Astrocyte (in vitro differentiated cells and primary cell): ENCODE results near the gene SH2B3. TPM values are rescaled to one million over a fixed set of nuclear protein-coding genes. Genes with fewer than 3 reads are reported as not detected.

Experiments used
- DNase-seq: peaks from one replicate; pipeline ENCODE4 v3.0.0-alpha.2; 2010; ENCODE audit warnings: low read depth
- FAIRE-seq: peaks from 2 replicates; lab custom pipeline; 2011; peaks lifted over from hg19 to GRCh38; lab: Jason Lieb, UNC
- H2AFZ ChIP-seq: 2 replicates; pipeline ENCODE4 v1.6.0; 2012; ENCODE audit warnings: low read depth, low read length, inconsistent platforms
- H3K27ac ChIP-seq: 2 replicates; pipeline ENCODE4 v1.5.1; 2011; ENCODE audit warnings: low read depth, low read length, inconsistent platforms
- H3K27me3 ChIP-seq: 2 replicates; pipeline ENCODE4 v1.6.0; 2011; ENCODE audit warnings: low read length, inconsistent platforms; ENCODE audit not compliant: insufficient read depth
- H3K36me3 ChIP-seq: 2 replicates; pipeline ENCODE4 v1.5.1; 2011; ENCODE audit warnings: low read length, inconsistent platforms; ENCODE audit not compliant: insufficient read depth
- H3K4me1 ChIP-seq: 2 replicates; pipeline ENCODE4 v1.5.1; 2011; ENCODE audit warnings: low read length, inconsistent platforms; ENCODE audit not compliant: insufficient read depth
- H3K4me2 ChIP-seq: 2 replicates; pipeline ENCODE4 v1.6.0; 2012; ENCODE audit warnings: low read length, inconsistent platforms
- H3K4me3 ChIP-seq: 2 replicates; pipeline ENCODE4 v1.5.1; 2011; ENCODE audit warnings: low read depth, mild to moderate bottlenecking, low read length, inconsistent platforms; ENCODE audit not compliant: insufficient read depth
- H3K79me2 ChIP-seq: 2 replicates; pipeline ENCODE4 v1.6.0; 2012; ENCODE audit warnings: mild to moderate bottlenecking, low read length, inconsistent platforms; ENCODE audit not compliant: insufficient read depth
- H3K9ac ChIP-seq: 2 replicates; pipeline ENCODE4 v1.6.0; 2012; ENCODE audit warnings: mild to moderate bottlenecking, low read length, inconsistent platforms
- H3K9me3 ChIP-seq: 2 replicates; pipeline ENCODE4 v1.5.1; 2012; ENCODE audit warnings: low read depth, mild to moderate bottlenecking, low read length, inconsistent platforms; ENCODE audit not compliant: insufficient read depth
- H4K20me1 ChIP-seq: 2 replicates; pipeline ENCODE4 v1.6.0; 2012; ENCODE audit warnings: low read length, inconsistent platforms; ENCODE audit not compliant: insufficient read depth
- H3K27ac Mint-ChIP-seq: one replicate; pipeline ENCODE4 v1.8.0; 2021; ENCODE audit warnings: mild to moderate bottlenecking, mixed read lengths; ENCODE audit not compliant: unreplicated experiment
- H3K27me3 Mint-ChIP-seq: one replicate; pipeline ENCODE4 v1.8.0; 2021; ENCODE audit warnings: low read depth, mixed read lengths; ENCODE audit not compliant: unreplicated experiment
- H3K36me3 Mint-ChIP-seq: one replicate; pipeline ENCODE4 v1.8.0; 2021; ENCODE audit warnings: low read depth, mixed read lengths; ENCODE audit not compliant: unreplicated experiment
- H3K4me1 Mint-ChIP-seq: one replicate; pipeline ENCODE4 v1.8.0; 2021; ENCODE audit warnings: low read depth, mixed read lengths; ENCODE audit not compliant: unreplicated experiment
- H3K4me3 Mint-ChIP-seq: one replicate; pipeline ENCODE4 v1.8.0; 2021; ENCODE audit warnings: mild to moderate bottlenecking, moderate library complexity, mixed read lengths; ENCODE audit not compliant: unreplicated experiment
- H3K9me3 Mint-ChIP-seq: one replicate; pipeline ENCODE4 v1.8.0; 2021; ENCODE audit warnings: mild to moderate bottlenecking, mixed read lengths; ENCODE audit not compliant: unreplicated experiment
- EZH2 ChIP-seq: IDR thresholded peaks from 2 replicates; pipeline ENCODE4 v1.6.1; 2012; ENCODE audit warnings: mild to moderate bottlenecking, low read length, inconsistent platforms; ENCODE audit not compliant: insufficient read depth
- total RNA-seq: library from RNA; stranded (reverse); gene quantifications from 2 replicates; pipeline ENCODE4 v1.2.1, GENCODE V29; 2021
- TF ChIP-seq, protein P1 (sequence below): IDR thresholded peaks from 2 replicates; pipeline ENCODE4 v1.5.1; 2011; ENCODE audit warnings: low read depth, mild to moderate bottlenecking, inconsistent platforms, low read length, moderate library complexity; ENCODE audit not compliant: insufficient read depth

SH2B3 gene
- total RNA-seq, 1 donor from 2014 or later = 23.6 TPM

DNA sequence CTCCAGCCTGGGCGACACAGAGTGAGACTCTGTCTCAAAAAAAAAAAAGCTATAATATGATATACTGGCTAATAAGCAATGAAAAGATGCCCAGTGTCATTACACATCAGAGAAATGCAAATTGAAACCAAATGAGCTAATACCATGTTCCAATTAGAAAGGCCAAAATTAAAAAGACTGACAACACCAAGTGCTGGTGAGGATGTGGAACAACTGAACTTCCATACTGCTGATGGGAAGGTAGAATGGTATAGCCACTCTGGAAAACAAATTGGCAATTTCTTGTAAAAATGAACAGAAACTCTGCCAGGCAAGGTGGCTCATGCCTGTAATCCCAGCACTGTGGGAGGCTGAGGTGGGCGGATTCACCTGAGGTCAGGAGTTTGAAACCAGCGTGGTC is 28.3 kb upstream of the SH2B3 start:
- H3K27me3 ChIP-seq = peaks cover 8% of the 10 kb centered on the region
- H3K27me3 Mint-ChIP-seq = peaks cover 14% of the 10 kb centered on the region
- H3K79me2 ChIP-seq = no peaks in the 10 kb centered on the region
- no peaks in the 10 kb centered on the region for H3K4me1 ChIP-seq
- H4K20me1 ChIP-seq = no peaks in the 10 kb centered on the region
- H2AFZ ChIP-seq = no peak overlapping the region
- no peaks in the 10 kb centered on the region for H3K9me3 ChIP-seq
- DNase-seq (no peak), FAIRE-seq (no peak)
- no peak overlapping the region for H3K9ac ChIP-seq
- H3K36me3 Mint-ChIP-seq = no peaks in the 10 kb centered on the region
- H3K27ac ChIP-seq = no peak overlapping the region
- TF ChIP-seq, protein P1, sequence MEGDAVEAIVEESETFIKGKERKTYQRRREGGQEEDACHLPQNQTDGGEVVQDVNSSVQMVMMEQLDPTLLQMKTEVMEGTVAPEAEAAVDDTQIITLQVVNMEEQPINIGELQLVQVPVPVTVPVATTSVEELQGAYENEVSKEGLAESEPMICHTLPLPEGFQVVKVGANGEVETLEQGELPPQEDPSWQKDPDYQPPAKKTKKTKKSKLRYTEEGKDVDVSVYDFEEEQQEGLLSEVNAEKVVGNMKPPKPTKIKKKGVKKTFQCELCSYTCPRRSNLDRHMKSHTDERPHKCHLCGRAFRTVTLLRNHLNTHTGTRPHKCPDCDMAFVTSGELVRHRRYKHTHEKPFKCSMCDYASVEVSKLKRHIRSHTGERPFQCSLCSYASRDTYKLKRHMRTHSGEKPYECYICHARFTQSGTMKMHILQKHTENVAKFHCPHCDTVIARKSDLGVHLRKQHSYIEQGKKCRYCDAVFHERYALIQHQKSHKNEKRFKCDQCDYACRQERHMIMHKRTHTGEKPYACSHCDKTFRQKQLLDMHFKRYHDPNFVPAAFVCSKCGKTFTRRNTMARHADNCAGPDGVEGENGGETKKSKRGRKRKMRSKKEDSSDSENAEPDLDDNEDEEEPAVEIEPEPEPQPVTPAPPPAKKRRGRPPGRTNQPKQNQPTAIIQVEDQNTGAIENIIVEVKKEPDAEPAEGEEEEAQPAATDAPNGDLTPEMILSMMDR = no peak
- no peak for TF ChIP-seq EZH2
- H3K4me1 Mint-ChIP-seq = no peaks in the 10 kb centered on the region
- no peak overlapping the region for H3K27ac Mint-ChIP-seq
- H3K9me3 Mint-ChIP-seq = peaks cover 4% of the 10 kb centered on the region
- H3K4me3 Mint-ChIP-seq = no peak overlapping the region
- H3K36me3 ChIP-seq = no peaks in the 10 kb centered on the region
- no peak overlapping the region for H3K4me3 ChIP-seq
- H3K4me2 ChIP-seq = no peak overlapping the region

DNA sequence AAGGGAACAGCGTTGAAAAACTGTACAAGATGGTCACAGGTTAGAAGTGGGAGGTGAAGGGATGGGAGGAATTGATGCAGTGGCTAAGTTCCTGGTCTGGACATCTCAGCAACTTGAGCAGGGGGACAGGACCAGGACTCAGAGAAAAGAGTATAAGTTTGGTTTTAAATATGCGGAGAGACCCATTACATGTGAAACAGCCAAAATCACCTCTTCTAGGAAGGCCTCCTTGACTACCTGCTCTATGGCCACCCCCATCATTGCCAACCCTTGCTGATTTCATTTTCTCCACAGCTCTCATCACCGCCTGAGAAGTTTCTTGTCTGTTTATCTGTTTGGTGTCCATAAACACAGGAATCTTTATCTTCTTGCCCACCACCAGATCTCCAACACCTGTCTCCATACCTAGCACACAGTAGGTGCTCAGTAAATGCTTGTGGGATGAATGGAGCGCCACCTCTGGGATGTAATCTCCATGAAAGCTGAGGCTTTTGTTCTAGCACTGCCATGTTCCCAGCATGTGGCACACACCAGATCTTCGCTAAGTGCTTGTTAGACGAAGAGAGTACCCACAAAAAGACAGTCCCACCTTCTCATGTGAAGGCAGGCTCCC is 25.7 kb upstream of the SH2B3 start:
- Mint-ChIP-seq H3K9me3 (peaks cover 2% of the 10 kb centered on the region), H3K27ac (no peak overlapping the region), H3K36me3 (no peaks in the 10 kb centered on the region), H3K4me3 (no peak overlapping the region), H3K27me3 (peaks cover 27% of the 10 kb centered on the region), H3K4me1 (no peaks in the 10 kb centered on the region)
- DNase-seq (no peak), FAIRE-seq (no peak)
- Histone ChIP-seq H2AFZ (no peak overlapping the region), H3K79me2 (no peaks in the 10 kb centered on the region), H3K4me1 (no peaks in the 10 kb centered on the region), H4K20me1 (no peaks in the 10 kb centered on the region), H3K4me2 (no peak overlapping the region), H3K36me3 (no peaks in the 10 kb centered on the region), H3K9me3 (no peaks in the 10 kb centered on the region), H3K4me3 (no peak overlapping the region), H3K9ac (no peak overlapping the region), H3K27me3 (peaks cover 8% of the 10 kb centered on the region), H3K27ac (no peak overlapping the region)
- TF ChIP-seq EZH2 = no peak
- TF ChIP-seq, protein P1 = no peak

DNA sequence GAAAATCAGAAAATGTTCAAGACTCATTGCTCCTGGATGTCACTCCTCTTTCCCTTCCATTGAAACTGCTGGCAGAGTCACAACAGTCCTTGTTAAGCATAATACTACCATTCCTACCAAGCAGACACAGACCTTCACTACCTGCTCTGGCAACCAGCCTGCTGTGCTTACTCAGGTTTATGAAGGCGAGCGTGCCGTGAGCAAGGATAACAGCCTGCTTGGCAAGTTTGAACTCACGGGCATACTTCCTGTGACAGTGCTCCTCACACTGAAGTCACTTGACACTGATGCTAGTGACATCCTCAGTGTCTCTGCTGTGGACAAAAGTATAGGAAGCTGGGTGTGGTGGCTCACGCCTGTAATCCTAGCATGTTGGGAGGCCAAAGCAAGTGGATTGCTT is 21.1 kb upstream of the SH2B3 start:
- FAIRE-seq = no peak
- peaks cover 34% of the 10 kb centered on the region for H3K27me3 Mint-ChIP-seq
- peaks cover 4% of the 10 kb centered on the region for H3K9me3 Mint-ChIP-seq

More for the DNA sequence above, 21.1 kb upstream of the SH2B3 start:
- Histone ChIP-seq H3K27me3 (peaks cover 9% of the 10 kb centered on the region), H4K20me1 (no peaks in the 10 kb centered on the region), H2AFZ (no peak overlapping the region), H3K4me1 (no peaks in the 10 kb centered on the region), H3K9ac (no peak overlapping the region), H3K4me3 (no peak overlapping the region), H3K4me2 (no peak overlapping the region), H3K27ac (no peak overlapping the region), H3K79me2 (no peaks in the 10 kb centered on the region), H3K36me3 (no peaks in the 10 kb centered on the region), H3K9me3 (no peaks in the 10 kb centered on the region)
- no peaks in the 10 kb centered on the region for H3K36me3 Mint-ChIP-seq
- DNase-seq = no peak
- TF ChIP-seq, protein P1 = no peak
- TF ChIP-seq EZH2 = no peak
- no peak overlapping the region for H3K4me3 Mint-ChIP-seq
- peaks cover 1% of the 10 kb centered on the region for H3K4me1 Mint-ChIP-seq
- H3K27ac Mint-ChIP-seq = no peak overlapping the region
